HepG2 (cell line): ENCODE measurements around the gene DNAJC11. TPM values are rescaled to one million over a fixed set of nuclear protein-coding genes. Genes with fewer than 3 reads are reported as not detected.

Source experiments
- AGO1 ChIP-seq: fragments of 200-400 bp; formaldehyde crosslinking; IDR thresholded peaks from 2 replicates; pipeline ENCODE4 v1.6.1; 2017; ENCODE audit warnings: mild to moderate bottlenecking, low read depth, low read length, moderate library complexity; ENCODE audit not compliant: poor library complexity, severe bottlenecking
- CSRNP2 ChIP-seq: sonication (generic); formaldehyde crosslinking; conservative IDR thresholded peaks from 2 replicates; pipeline ENCODE4 v1.8.0; 2022; ENCODE audit warnings: low read depth, missing genetic modification reagents
- IRF2 ChIP-seq: IDR thresholded peaks from 2 replicates; pipeline ENCODE4 v1.6.1; 2018; ENCODE audit warnings: missing genetic modification reagents, missing compliant biosample characterization
- ISX ChIP-seq: sonication (generic); formaldehyde crosslinking; conservative IDR thresholded peaks from 2 replicates; pipeline ENCODE4 v1.5.0; 2020; ENCODE audit warnings: missing genetic modification reagents
- KIAA2018 ChIP-seq: sonication (generic); formaldehyde crosslinking; IDR thresholded peaks from 2 replicates; pipeline ENCODE4 v1.5.0; 2020; ENCODE audit warnings: mild to moderate bottlenecking, missing genetic modification reagents, borderline replicate concordance
- KLF15 ChIP-seq: sonication (generic); formaldehyde crosslinking; IDR thresholded peaks from 2 replicates; pipeline ENCODE4 v1.8.1; 2023; ENCODE audit warnings: borderline replicate concordance, mild to moderate bottlenecking, inconsistent platforms, missing genetic modification reagents, mixed read lengths
- NBN ChIP-seq: fragments of 450-650 bp; conservative IDR thresholded peaks from 2 replicates; pipeline ENCODE4 v1.6.1; 2017
- SKI ChIP-seq: fragments of 450-650 bp; IDR thresholded peaks from one replicate; pipeline ENCODE4 v1.6.1; 2018; ENCODE audit warnings: mild to moderate bottlenecking; ENCODE audit not compliant: partially characterized antibody
- TEF ChIP-seq: sonication (generic); formaldehyde crosslinking; IDR thresholded peaks from 2 replicates; pipeline ENCODE4 v1.5.0; 2020; ENCODE audit warnings: missing genetic modification reagents
- ZBTB8A ChIP-seq: sonication (generic); formaldehyde crosslinking; IDR thresholded peaks from 2 replicates; pipeline ENCODE4 v1.4.0; 2020; ENCODE audit warnings: mild to moderate bottlenecking, low read depth, missing genetic modification reagents, borderline replicate concordance
- ZNF143 ChIP-seq: sonication (generic); formaldehyde crosslinking; IDR thresholded peaks from 2 replicates; pipeline ENCODE4 v1.4.0; 2020; ENCODE audit warnings: missing genetic modification reagents
- ZNF441 ChIP-seq: sonication (generic); formaldehyde crosslinking; IDR thresholded peaks from 2 replicates; pipeline ENCODE4 v1.7.0; 2021; ENCODE audit warnings: missing genetic modification reagents, borderline replicate concordance
- ZNF503 ChIP-seq: sonication (generic); formaldehyde crosslinking; IDR thresholded peaks from 2 replicates; pipeline ENCODE4 v1.4.0; 2020; ENCODE audit warnings: missing genetic modification reagents
- ZNF547 ChIP-seq: sonication (generic); formaldehyde crosslinking; IDR thresholded peaks from 2 replicates; pipeline ENCODE4 v1.5.1; 2020; ENCODE audit warnings: mild to moderate bottlenecking, missing genetic modification reagents
- ZNF569 ChIP-seq: sonication (generic); formaldehyde crosslinking; IDR thresholded peaks from 2 replicates; pipeline ENCODE4 v1.5.0; 2020; ENCODE audit warnings: mild to moderate bottlenecking, missing genetic modification reagents, moderate library complexity, borderline replicate concordance
- polyA plus RNA-seq, 8 experiments: library from polyadenylated mRNA; depleted of rRNA in 3 of 8; stranded (reverse) in 7 of 8; unstranded in 1 of 8; fragments of >200 nt; fragmentation: Illumina TruSeq in 4 of 8; extraction: Trizol in 4 of 8; gene quantifications; 2 replicates each; pipeline versions ENCODE4 v1.2.1 to v1.2.3, GENCODE V29; 2011 to 2016; ENCODE audit warnings: low read depth in 4 of 8, missing spikeins in 1 of 8, mixed read lengths in 1 of 8; ENCODE audit not compliant: insufficient read depth in 1 of 8
- total RNA-seq, 5 experiments: library from RNA; depleted of rRNA; stranded (reverse); fragments of >200 nt; fragmentation: Illumina TruSeq; extraction: Trizol; gene quantifications; 2 replicates each; pipeline ENCODE4 v1.2.3, GENCODE V29; 2016; ENCODE audit warnings: low read depth in 1 of 5

Gene DNAJC11
- total and polyA plus RNA-seq, 2 of the 13 experiments (the other 11 are each of a cell fraction or from before 2014, with no cell fraction given) = 25.1 to 47.6 TPM

GRCh38 chr1:6613361-6614018 is 88.1 kb downstream of the DNAJC11 start, which contains the start of gene PHF13 (continued):
- TF ChIP-seq CSRNP2 (CRISPR knock-in tag) (no peak), IRF2 (CRISPR knock-in tag) (peak; percentile 73; the same call in 1 of the 2 replicates), ZNF547 (no peak; the same call in 1 of the 2 replicates), ZNF569 (CRISPR knock-in tag) (no peak), KLF15 (CRISPR knock-in tag) (no peak), NBN (no peak), AGO1 (no peak), KIAA2018 (CRISPR knock-in tag) (no peak), ZNF503 (CRISPR knock-in tag) (peak; percentile 55; the same call in 1 of the 2 replicates), ZBTB8A (CRISPR knock-in tag) (no peak), ZNF143 (CRISPR knock-in tag) (peak; percentile 96), ISX (CRISPR knock-in tag) (no peak), SKI (peak; percentile 10), ZNF441 (CRISPR knock-in tag) (peak; percentile 77; the same call in 1 of the 2 replicates), TEF (CRISPR knock-in tag) (no peak)
